Stimulated activated CD8-positive, alpha-beta memory T cell treated with anti-CD3 and anti-CD28 coated beads, Interleukin-15, amount 100 ng/mL, for 1 hour (primary cell): Measurements from ENCODE around the gene XIRP2.

ENCODE experiments used
- DNase-seq: peaks from one replicate; pipeline ENCODE4 v3.0.0-alpha.2; 2020; ENCODE audit warnings: low read depth

The XIRP2 gene

GRCh38 chr2:167292430-167293171 lies 404.3 kb downstream of the XIRP2 start, which contains the start of gene B3GALT1:
Gene B3GALT1, plus strand, starts transcription at chr2:167293001.
- DNase-seq, result no peak

GRCh38 chr2:167293172-167293781 lies 405.0 kb downstream of the XIRP2 start:
- DNase-seq, result no peak

- DNase-seq, result no peak
These were observed 405.9 kb downstream of the XIRP2 start for GRCh38 chr2:167293943-167294775.

GRCh38 chr2:167294776-167295140 lies 406.5 kb downstream of the XIRP2 start:
- no peak for DNase-seq

GRCh38 chr2:167297292-167297691 lies 409.0 kb downstream of the XIRP2 start:
- DNase-seq, result no peak

GRCh38 chr2:167298017-167298416 lies 409.7 kb downstream of the XIRP2 start:
- DNase-seq, result no peak
